D721Med (cell line): ENCODE data around the gene DOCK1.

Experiments used
- DNase-seq: peaks from one replicate; pipeline ENCODE4 v3.0.0; 2011; ENCODE audit warnings: low spot score; ENCODE audit not compliant: insufficient read length
- FAIRE-seq: peaks from 2 replicates; lab custom pipeline; 2011; peaks lifted over from hg19 to GRCh38; lab: Jason Lieb, UNC
- TF ChIP-seq, protein P1 (sequence below): IDR thresholded peaks from 2 replicates; pipeline ENCODE4 v1.5.1; 2012; ENCODE audit warnings: mild to moderate bottlenecking, control low read depth; ENCODE audit not compliant: insufficient read depth; ENCODE audit errors: missing control alignments

The DOCK1 gene

DNA sequence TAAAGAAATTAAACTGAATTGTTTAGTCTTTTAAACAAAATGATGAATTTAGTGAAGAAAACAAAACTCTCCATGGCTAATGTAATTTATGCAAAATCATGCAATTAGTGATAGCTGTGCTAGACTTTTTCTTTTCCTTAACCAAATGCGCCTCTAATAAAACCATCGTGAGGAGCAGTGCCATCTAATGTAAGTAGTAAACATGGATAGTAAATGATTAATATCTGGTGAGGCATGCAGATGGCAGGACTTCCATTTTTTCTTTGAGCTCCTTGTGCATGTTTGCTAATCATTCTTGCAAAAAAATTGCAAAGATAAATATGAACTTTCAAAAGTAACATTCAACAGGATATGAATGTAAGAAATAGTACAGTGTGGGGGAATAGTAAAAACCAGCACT is 288.9 kb downstream of the DOCK1 start:
- FAIRE-seq, result no peak
- DNase-seq, result no peak
- TF ChIP-seq, protein P1, sequence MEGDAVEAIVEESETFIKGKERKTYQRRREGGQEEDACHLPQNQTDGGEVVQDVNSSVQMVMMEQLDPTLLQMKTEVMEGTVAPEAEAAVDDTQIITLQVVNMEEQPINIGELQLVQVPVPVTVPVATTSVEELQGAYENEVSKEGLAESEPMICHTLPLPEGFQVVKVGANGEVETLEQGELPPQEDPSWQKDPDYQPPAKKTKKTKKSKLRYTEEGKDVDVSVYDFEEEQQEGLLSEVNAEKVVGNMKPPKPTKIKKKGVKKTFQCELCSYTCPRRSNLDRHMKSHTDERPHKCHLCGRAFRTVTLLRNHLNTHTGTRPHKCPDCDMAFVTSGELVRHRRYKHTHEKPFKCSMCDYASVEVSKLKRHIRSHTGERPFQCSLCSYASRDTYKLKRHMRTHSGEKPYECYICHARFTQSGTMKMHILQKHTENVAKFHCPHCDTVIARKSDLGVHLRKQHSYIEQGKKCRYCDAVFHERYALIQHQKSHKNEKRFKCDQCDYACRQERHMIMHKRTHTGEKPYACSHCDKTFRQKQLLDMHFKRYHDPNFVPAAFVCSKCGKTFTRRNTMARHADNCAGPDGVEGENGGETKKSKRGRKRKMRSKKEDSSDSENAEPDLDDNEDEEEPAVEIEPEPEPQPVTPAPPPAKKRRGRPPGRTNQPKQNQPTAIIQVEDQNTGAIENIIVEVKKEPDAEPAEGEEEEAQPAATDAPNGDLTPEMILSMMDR, result no peak

DNA sequence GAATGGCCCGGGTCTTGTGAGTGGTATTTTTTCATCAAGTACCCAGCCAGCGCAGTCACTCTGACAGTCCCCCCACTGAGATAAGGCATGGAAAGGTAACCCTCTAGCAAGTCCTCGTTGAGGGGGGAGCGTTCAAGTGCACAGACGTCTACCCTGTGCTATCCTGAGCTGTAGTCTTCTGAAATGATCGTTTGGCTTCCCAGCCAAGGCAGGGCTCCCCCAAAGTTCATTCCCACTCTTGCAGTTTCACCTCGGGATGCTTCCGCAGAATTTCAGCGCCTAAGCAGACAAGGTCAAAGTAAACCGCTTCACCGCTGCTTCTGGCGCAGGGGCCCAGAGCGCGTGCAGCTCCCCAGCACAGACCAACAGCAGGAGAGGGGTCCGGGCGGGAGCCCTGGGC is 289.4 kb downstream of the DOCK1 start:
- TF ChIP-seq, protein P1, result no peak
- FAIRE-seq (no peak), DNase-seq (no peak)

DNA sequence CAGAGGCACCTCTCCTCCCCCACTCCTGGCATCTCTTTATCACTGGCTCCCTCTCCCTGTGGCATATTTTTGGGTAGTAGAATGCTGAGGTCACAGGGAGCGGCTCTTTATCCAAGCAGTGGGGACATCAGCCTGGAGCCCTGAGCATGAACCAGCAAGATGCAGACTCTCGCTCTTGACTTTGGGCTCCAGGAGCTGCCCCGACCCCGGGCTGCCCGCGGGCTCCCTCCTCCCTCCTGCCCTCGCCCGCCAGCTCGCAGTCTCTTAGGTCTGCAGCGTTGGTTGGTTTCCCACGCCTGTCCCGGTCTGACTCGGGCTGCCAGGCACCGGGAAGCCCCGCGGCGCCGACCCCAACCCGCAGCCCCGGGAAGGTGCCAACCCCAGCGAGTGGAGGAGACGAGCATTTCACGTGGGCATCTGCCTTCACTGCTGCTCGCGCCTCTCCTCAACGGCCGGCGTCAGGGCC is 289.8 kb downstream of the DOCK1 start:
- no peak for FAIRE-seq
- TF ChIP-seq, protein P1, result no peak
- DNase-seq, result no peak

DNA sequence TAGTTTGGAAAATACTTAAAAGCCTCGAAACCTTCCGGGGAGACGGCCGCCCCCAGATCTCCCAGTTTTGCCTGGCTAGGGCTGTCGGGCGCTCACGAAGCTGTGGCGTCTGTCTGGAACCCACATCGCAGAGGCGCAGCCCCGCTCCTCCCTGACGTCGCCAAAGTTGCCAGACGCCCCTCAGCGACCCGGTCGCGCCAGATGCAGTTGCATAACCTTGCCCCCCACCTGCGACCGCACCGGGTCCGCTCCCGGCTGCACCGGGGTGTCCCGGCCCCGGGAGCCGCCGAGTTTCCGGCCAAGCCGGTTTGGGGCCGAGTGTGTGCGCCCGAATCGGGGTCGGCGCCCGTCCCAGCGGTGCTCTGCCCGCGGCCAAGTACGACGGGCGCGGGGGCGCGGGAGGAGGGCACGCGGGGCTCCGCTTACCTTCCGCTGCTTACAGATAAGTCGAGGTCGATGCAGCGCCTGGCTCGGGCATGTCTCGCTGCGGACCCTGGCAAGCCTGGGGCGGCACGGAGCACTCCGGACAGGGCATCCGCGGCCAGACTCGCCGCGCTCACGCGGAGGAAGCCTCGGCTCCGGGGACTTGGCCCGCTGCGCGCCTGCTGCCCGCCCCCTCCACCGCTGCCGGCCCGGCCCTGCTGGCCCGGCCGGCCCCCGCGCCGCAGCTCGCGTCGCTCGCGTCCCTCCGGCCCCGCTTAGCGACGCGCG is 290.5 kb downstream of the DOCK1 start:
- TF ChIP-seq, protein P1, result no peak
- DNase-seq, result no peak
- no peak for FAIRE-seq

DNA sequence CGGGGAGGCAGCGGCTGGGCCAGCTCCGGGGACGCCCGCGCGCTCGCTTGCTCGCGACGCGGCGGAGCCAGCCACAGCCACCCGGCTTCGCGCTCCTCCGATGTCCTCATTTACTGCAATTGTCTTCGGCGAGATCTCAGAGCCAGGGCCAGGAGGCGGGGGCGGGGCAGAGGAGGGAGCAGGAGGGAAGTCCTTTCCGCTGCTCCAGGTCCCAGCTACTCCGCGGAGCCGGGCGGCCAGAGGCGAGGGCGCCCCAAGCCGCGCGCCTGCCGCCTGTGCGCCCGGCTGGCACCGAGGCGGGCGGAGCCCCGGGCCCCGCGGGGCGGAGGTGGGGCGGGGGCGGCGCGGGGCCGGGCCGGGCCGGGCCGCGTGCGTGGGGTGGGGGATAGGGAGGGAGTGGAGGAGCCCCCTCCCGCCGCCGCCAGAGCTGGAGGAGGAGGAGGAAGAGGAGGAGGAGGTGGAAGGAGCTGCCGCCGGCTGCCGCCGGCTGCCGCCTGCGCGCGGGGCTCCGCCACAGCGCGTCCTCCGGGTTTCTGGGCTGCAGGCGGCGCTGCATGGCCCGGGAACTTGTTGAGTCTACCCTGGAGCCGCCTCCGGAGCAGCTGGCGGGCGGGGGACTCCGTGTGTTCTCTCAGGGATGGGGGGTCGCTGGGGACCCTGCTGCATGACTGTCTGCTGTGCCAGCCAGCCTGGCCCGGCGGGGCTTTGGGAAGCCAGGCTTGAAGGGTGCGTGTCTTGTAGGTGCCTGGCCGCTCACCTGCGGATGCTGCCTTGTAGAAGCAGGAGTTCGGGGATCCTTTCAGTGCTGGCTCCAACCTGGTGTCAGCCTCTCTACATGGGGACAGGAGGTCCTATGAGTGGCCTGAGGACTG is 291.3 kb downstream of the DOCK1 start, which contains the start of gene INSYN2A:
TSS of gene INSYN2A (minus strand) at position 310 of the 872 bp plus-strand sequence. CDS start 20,196 bp downstream, outside the sequence.
- FAIRE-seq (no peak), DNase-seq (no peak)
- TF ChIP-seq, protein P1, result peak; percentile 37

DNA sequence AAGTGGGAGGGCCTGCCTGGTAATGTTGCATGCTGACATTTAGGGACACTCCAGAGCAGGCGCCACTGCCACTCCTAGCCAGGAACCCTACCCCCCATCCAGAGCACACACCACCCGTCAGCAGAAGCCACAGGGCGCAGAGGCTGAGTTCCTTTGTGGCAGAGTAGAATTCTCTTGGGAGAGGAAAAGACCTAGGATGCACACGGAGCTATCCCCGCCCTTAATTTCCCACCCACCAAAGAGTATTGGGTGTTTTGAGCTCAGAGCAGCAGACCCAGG is 291.9 kb downstream of the DOCK1 start:
- FAIRE-seq, result no peak
- no peak for DNase-seq
- TF ChIP-seq, protein P1, result no peak
